HG02759 (cell line): ENCODE measurements around the gene MALRD1.

ENCODE experiments used
- ATAC-seq: cut with Tn5 transposase; IDR thresholded peaks from one replicate; pipeline ENCODE4 v1.9.1; 2021; ENCODE audit warnings: mild to moderate bottlenecking, moderate library complexity; ENCODE audit not compliant: unreplicated experiment

MALRD1 gene

GRCh38 chr10:19209319-19209718 lies 160.7 kb downstream of the MALRD1 start:
- no peak for ATAC-seq

- ATAC-seq, result no peak
Observed at GRCh38 chr10:19212590-19212989, 164.0 kb downstream of the MALRD1 start.

- no peak for ATAC-seq
Observed at GRCh38 chr10:19221216-19221615, 172.6 kb downstream of the MALRD1 start.

GRCh38 chr10:19226025-19226424 lies 177.4 kb downstream of the MALRD1 start:
- no peak for ATAC-seq

- ATAC-seq, result no peak
Observed at GRCh38 chr10:19231034-19231433, 182.4 kb downstream of the MALRD1 start.

- ATAC-seq, result no peak
Observed at GRCh38 chr10:19245889-19246752, 197.5 kb downstream of the MALRD1 start.

GRCh38 chr10:19247843-19248242 lies 199.2 kb downstream of the MALRD1 start:
- ATAC-seq, result no peak

GRCh38 chr10:19250546-19250945 lies 201.9 kb downstream of the MALRD1 start:
- no peak for ATAC-seq

GRCh38 chr10:19252531-19252930 lies 203.9 kb downstream of the MALRD1 start:
- no peak for ATAC-seq

- ATAC-seq, result no peak
Observed at GRCh38 chr10:19256331-19256730, 207.7 kb downstream of the MALRD1 start.

GRCh38 chr10:19263262-19263661 lies 214.7 kb downstream of the MALRD1 start:
- ATAC-seq, result no peak

- ATAC-seq, result no peak
Observed at GRCh38 chr10:19283285-19283684, 234.7 kb downstream of the MALRD1 start.

GRCh38 chr10:19283786-19284185 lies 235.2 kb downstream of the MALRD1 start:
- ATAC-seq, result no peak

- ATAC-seq, result no peak
Observed at GRCh38 chr10:19290770-19291169, 242.2 kb downstream of the MALRD1 start.

GRCh38 chr10:19294233-19294632 lies 245.6 kb downstream of the MALRD1 start:
- ATAC-seq, result no peak

- no peak for ATAC-seq
Observed at GRCh38 chr10:19299645-19300044, 251.0 kb downstream of the MALRD1 start.

GRCh38 chr10:19302117-19302516 lies 253.5 kb downstream of the MALRD1 start:
- no peak for ATAC-seq

GRCh38 chr10:19310066-19310465 lies 261.5 kb downstream of the MALRD1 start:
- no peak for ATAC-seq

- ATAC-seq, result no peak
Observed at GRCh38 chr10:19316204-19316870, 267.7 kb downstream of the MALRD1 start.

GRCh38 chr10:19317952-19318351 lies 269.4 kb downstream of the MALRD1 start:
- ATAC-seq, result no peak

- no peak for ATAC-seq
Observed at GRCh38 chr10:19325581-19325980, 277.0 kb downstream of the MALRD1 start.

- ATAC-seq, result no peak
Observed at GRCh38 chr10:19328582-19328981, 280.0 kb downstream of the MALRD1 start.
